WTC11 (cell line): ENCODE results near the gene CORO2B.

Experiments
- ATF3 ChIP-seq: sonication (generic); formaldehyde crosslinking; conservative IDR thresholded peaks from 2 replicates; pipeline ENCODE4 v1.8.1; 2022; ENCODE audit warnings: mild to moderate bottlenecking, missing genetic modification reagents
- E2F1 ChIP-seq: sonication (generic); formaldehyde crosslinking; IDR thresholded peaks from 2 replicates; pipeline ENCODE4 v1.8.0; 2022; ENCODE audit warnings: mild to moderate bottlenecking, missing genetic modification reagents
- E2F4 ChIP-seq: sonication (generic); formaldehyde crosslinking; IDR thresholded peaks from 2 replicates; pipeline ENCODE4 v1.8.1; 2022; ENCODE audit warnings: low read depth, mild to moderate bottlenecking, moderate library complexity, missing genetic modification reagents, borderline replicate concordance
- ELF4 ChIP-seq: sonication (generic); formaldehyde crosslinking; IDR thresholded peaks from 2 replicates; pipeline ENCODE4 v1.8.1; 2022; ENCODE audit warnings: low read depth, mild to moderate bottlenecking, moderate library complexity, missing genetic modification reagents
- NFYB ChIP-seq: sonication (generic); formaldehyde crosslinking; conservative IDR thresholded peaks from 2 replicates; pipeline ENCODE4 v1.8.0; 2022; ENCODE audit warnings: low read depth, missing genetic modification reagents
- NR3C1 ChIP-seq: sonication (generic); formaldehyde crosslinking; conservative IDR thresholded peaks from 2 replicates; pipeline ENCODE4 v1.8.1; 2023; ENCODE audit warnings: low read depth, mild to moderate bottlenecking, missing genetic modification reagents
- USF1 ChIP-seq: sonication (generic); formaldehyde crosslinking; IDR thresholded peaks from 2 replicates; pipeline ENCODE4 v1.8.0; 2022; ENCODE audit warnings: mild to moderate bottlenecking, missing genetic modification reagents
- USF2 ChIP-seq: sonication (generic); formaldehyde crosslinking; IDR thresholded peaks from 2 replicates; pipeline ENCODE4 v1.8.1; 2023; ENCODE audit warnings: mild to moderate bottlenecking, missing genetic modification reagents, moderate library complexity
- ZNF121 ChIP-seq: sonication (generic); formaldehyde crosslinking; IDR thresholded peaks from 2 replicates; pipeline ENCODE4 v1.8.0; 2023; ENCODE audit warnings: missing genetic modification reagents
- ZNF232 ChIP-seq: sonication (generic); formaldehyde crosslinking; IDR thresholded peaks from 2 replicates; pipeline ENCODE4 v1.8.0; 2022; ENCODE audit warnings: mild to moderate bottlenecking, missing genetic modification reagents
- TF ChIP-seq, protein P1 (sequence below): sonication (generic); formaldehyde crosslinking; IDR thresholded peaks from 2 replicates; pipeline ENCODE4 v1.8.1; 2023; ENCODE audit warnings: mild to moderate bottlenecking, missing genetic modification reagents
- TF ChIP-seq, protein P2 (sequence below): fragments of 200-600 bp; IDR thresholded peaks from 2 replicates; pipeline ENCODE4 v1.8.0; 2022; ENCODE audit warnings: antibody characterized with exemption
- TF ChIP-seq, protein P3 (sequence below): sonication (generic); formaldehyde crosslinking; IDR thresholded peaks from 2 replicates; pipeline ENCODE4 v1.8.1; 2023; ENCODE audit warnings: mild to moderate bottlenecking, moderate library complexity, missing genetic modification reagents
- TF ChIP-seq, protein P4 (sequence below): sonication (generic); formaldehyde crosslinking; IDR thresholded peaks from 2 replicates; pipeline ENCODE4 v1.8.1; 2022; ENCODE audit warnings: low read depth, missing genetic modification reagents, borderline replicate concordance

- TF ChIP-seq ZNF121 (CRISPR knock-in tag) (no peak), NR3C1 (no peak), ELF4 (CRISPR knock-in tag) (no peak), ATF3 (CRISPR knock-in tag) (no peak), NFYB (no peak), E2F4 (no peak), USF2 (no peak), ZNF232 (CRISPR knock-in tag) (no peak), USF1 (no peak), E2F1 (CRISPR knock-in tag) (no peak)
- TF ChIP-seq, protein P1, sequence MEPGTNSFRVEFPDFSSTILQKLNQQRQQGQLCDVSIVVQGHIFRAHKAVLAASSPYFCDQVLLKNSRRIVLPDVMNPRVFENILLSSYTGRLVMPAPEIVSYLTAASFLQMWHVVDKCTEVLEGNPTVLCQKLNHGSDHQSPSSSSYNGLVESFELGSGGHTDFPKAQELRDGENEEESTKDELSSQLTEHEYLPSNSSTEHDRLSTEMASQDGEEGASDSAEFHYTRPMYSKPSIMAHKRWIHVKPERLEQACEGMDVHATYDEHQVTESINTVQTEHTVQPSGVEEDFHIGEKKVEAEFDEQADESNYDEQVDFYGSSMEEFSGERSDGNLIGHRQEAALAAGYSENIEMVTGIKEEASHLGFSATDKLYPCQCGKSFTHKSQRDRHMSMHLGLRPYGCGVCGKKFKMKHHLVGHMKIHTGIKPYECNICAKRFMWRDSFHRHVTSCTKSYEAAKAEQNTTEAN (CRISPR knock-in tag) = no peak
- TF ChIP-seq, protein P2, sequence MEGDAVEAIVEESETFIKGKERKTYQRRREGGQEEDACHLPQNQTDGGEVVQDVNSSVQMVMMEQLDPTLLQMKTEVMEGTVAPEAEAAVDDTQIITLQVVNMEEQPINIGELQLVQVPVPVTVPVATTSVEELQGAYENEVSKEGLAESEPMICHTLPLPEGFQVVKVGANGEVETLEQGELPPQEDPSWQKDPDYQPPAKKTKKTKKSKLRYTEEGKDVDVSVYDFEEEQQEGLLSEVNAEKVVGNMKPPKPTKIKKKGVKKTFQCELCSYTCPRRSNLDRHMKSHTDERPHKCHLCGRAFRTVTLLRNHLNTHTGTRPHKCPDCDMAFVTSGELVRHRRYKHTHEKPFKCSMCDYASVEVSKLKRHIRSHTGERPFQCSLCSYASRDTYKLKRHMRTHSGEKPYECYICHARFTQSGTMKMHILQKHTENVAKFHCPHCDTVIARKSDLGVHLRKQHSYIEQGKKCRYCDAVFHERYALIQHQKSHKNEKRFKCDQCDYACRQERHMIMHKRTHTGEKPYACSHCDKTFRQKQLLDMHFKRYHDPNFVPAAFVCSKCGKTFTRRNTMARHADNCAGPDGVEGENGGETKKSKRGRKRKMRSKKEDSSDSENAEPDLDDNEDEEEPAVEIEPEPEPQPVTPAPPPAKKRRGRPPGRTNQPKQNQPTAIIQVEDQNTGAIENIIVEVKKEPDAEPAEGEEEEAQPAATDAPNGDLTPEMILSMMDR = no peak
- TF ChIP-seq, protein P3, sequence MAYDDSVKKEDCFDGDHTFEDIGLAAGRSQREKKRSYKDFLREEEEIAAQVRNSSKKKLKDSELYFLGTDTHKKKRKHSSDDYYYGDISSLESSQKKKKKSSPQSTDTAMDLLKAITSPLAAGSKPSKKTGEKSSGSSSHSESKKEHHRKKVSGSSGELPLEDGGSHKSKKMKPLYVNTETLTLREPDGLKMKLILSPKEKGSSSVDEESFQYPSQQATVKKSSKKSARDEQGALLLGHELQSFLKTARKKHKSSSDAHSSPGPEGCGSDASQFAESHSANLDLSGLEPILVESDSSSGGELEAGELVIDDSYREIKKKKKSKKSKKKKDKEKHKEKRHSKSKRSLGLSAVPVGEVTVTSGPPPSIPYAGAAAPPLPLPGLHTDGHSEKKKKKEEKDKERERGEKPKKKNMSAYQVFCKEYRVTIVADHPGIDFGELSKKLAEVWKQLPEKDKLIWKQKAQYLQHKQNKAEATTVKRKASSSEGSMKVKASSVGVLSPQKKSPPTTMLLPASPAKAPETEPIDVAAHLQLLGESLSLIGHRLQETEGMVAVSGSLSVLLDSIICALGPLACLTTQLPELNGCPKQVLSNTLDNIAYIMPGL = no peak
- TF ChIP-seq, protein P4, sequence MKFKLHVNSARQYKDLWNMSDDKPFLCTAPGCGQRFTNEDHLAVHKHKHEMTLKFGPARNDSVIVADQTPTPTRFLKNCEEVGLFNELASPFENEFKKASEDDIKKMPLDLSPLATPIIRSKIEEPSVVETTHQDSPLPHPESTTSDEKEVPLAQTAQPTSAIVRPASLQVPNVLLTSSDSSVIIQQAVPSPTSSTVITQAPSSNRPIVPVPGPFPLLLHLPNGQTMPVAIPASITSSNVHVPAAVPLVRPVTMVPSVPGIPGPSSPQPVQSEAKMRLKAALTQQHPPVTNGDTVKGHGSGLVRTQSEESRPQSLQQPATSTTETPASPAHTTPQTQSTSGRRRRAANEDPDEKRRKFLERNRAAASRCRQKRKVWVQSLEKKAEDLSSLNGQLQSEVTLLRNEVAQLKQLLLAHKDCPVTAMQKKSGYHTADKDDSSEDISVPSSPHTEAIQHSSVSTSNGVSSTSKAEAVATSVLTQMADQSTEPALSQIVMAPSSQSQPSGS = no peak
Observed at GRCh38 chr15:68617001-68617400, 38.2 kb downstream of the CORO2B start.
